WTC11 (cell line): ENCODE data around the gene AQP12A.

ENCODE experiments used
- CBFB ChIP-seq: sonication (generic); formaldehyde crosslinking; IDR thresholded peaks from 2 replicates; pipeline ENCODE4 v1.8.1; 2022; ENCODE audit warnings: mild to moderate bottlenecking, low read depth, missing genetic modification reagents
- CREM ChIP-seq: sonication (generic); formaldehyde crosslinking; IDR thresholded peaks from 2 replicates; pipeline ENCODE4 v1.8.1; 2022; ENCODE audit warnings: mild to moderate bottlenecking, missing genetic modification reagents, moderate library complexity
- NR2C2 ChIP-seq: sonication (generic); formaldehyde crosslinking; IDR thresholded peaks from 2 replicates; pipeline ENCODE4 v1.8.0; 2022; ENCODE audit warnings: mild to moderate bottlenecking, missing genetic modification reagents
- RELA ChIP-seq: sonication (generic); formaldehyde crosslinking; IDR thresholded peaks from 2 replicates; pipeline ENCODE4 v1.8.1; 2022; ENCODE audit warnings: missing genetic modification reagents, mild to moderate bottlenecking, borderline replicate concordance
- TF ChIP-seq, protein P1 (sequence below): sonication (generic); formaldehyde crosslinking; IDR thresholded peaks from 2 replicates; pipeline ENCODE4 v1.8.0; 2022; ENCODE audit warnings: missing genetic modification reagents
- TF ChIP-seq, protein P2 (sequence below): fragments of 200-600 bp; IDR thresholded peaks from 2 replicates; pipeline ENCODE4 v1.8.0; 2022; ENCODE audit warnings: antibody characterized with exemption
- TF ChIP-seq, protein P3 (sequence below): sonication (generic); formaldehyde crosslinking; IDR thresholded peaks from 2 replicates; pipeline ENCODE4 v1.8.0; 2023; ENCODE audit warnings: missing genetic modification reagents
- TF ChIP-seq, protein P4 (sequence below): sonication (generic); formaldehyde crosslinking; IDR thresholded peaks from 2 replicates; pipeline ENCODE4 v1.8.0; 2022; ENCODE audit warnings: mild to moderate bottlenecking, missing genetic modification reagents
- TF ChIP-seq, protein P5 (sequence below): sonication (generic); formaldehyde crosslinking; IDR thresholded peaks from 2 replicates; pipeline ENCODE4 v1.8.0; 2022; ENCODE audit warnings: mild to moderate bottlenecking, missing genetic modification reagents

DNA sequence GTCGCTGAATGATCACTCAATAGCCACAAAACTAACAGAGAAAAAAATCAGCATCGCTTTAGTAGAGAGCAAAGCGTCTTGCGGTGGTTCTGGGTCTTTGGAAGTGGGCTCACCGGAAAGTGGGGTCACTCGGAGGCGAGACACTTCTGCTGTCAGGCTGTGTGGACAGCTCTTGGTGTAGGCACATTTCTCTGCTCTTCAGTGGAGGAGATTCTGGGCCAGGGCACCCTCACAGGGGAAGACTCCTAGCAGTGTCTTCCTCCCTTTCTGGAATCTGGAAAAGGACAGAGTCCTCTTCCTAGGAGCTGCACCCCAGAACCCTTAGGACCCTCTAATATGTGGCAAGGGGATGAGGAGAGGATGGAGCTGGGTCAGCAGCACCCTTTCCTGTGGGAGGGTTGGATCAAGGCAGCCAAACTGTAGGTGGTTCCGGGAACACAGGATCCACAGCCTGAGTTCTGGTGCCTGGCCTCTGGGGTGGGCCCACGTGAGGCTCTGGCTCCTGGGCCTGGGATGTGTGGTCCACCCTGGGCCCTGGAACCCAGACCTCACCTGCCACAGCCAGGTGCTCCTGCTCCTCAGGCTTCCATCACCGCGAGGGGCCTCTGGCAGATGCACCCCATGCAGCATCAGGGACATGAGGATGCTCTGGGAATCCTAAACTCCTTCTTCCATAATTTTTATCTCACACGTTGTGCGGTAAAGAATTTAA, 41.3 kb upstream of the AQP12A start:
- TF ChIP-seq, protein P1, sequence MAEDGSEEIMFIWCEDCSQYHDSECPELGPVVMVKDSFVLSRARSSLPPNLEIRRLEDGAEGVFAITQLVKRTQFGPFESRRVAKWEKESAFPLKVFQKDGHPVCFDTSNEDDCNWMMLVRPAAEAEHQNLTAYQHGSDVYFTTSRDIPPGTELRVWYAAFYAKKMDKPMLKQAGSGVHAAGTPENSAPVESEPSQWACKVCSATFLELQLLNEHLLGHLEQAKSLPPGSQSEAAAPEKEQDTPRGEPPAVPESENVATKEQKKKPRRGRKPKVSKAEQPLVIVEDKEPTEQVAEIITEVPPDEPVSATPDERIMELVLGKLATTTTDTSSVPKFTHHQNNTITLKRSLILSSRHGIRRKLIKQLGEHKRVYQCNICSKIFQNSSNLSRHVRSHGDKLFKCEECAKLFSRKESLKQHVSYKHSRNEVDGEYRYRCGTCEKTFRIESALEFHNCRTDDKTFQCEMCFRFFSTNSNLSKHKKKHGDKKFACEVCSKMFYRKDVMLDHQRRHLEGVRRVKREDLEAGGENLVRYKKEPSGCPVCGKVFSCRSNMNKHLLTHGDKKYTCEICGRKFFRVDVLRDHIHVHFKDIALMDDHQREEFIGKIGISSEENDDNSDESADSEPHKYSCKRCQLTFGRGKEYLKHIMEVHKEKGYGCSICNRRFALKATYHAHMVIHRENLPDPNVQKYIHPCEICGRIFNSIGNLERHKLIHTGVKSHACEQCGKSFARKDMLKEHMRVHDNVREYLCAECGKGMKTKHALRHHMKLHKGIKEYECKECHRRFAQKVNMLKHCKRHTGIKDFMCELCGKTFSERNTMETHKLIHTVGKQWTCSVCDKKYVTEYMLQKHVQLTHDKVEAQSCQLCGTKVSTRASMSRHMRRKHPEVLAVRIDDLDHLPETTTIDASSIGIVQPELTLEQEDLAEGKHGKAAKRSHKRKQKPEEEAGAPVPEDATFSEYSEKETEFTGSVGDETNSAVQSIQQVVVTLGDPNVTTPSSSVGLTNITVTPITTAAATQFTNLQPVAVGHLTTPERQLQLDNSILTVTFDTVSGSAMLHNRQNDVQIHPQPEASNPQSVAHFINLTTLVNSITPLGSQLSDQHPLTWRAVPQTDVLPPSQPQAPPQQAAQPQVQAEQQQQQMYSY (CRISPR knock-in tag), result no peak
- TF ChIP-seq NR2C2 (no peak), CREM (no peak), CBFB (CRISPR knock-in tag) (no peak), RELA (no peak)
- TF ChIP-seq, protein P2, sequence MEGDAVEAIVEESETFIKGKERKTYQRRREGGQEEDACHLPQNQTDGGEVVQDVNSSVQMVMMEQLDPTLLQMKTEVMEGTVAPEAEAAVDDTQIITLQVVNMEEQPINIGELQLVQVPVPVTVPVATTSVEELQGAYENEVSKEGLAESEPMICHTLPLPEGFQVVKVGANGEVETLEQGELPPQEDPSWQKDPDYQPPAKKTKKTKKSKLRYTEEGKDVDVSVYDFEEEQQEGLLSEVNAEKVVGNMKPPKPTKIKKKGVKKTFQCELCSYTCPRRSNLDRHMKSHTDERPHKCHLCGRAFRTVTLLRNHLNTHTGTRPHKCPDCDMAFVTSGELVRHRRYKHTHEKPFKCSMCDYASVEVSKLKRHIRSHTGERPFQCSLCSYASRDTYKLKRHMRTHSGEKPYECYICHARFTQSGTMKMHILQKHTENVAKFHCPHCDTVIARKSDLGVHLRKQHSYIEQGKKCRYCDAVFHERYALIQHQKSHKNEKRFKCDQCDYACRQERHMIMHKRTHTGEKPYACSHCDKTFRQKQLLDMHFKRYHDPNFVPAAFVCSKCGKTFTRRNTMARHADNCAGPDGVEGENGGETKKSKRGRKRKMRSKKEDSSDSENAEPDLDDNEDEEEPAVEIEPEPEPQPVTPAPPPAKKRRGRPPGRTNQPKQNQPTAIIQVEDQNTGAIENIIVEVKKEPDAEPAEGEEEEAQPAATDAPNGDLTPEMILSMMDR, result no peak
- TF ChIP-seq, protein P3, sequence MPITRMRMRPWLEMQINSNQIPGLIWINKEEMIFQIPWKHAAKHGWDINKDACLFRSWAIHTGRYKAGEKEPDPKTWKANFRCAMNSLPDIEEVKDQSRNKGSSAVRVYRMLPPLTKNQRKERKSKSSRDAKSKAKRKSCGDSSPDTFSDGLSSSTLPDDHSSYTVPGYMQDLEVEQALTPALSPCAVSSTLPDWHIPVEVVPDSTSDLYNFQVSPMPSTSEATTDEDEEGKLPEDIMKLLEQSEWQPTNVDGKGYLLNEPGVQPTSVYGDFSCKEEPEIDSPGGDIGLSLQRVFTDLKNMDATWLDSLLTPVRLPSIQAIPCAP (CRISPR knock-in tag), result no peak
- TF ChIP-seq, protein P4, sequence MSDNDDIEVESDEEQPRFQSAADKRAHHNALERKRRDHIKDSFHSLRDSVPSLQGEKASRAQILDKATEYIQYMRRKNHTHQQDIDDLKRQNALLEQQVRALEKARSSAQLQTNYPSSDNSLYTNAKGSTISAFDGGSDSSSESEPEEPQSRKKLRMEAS (CRISPR knock-in tag), result no peak
- TF ChIP-seq, protein P5, sequence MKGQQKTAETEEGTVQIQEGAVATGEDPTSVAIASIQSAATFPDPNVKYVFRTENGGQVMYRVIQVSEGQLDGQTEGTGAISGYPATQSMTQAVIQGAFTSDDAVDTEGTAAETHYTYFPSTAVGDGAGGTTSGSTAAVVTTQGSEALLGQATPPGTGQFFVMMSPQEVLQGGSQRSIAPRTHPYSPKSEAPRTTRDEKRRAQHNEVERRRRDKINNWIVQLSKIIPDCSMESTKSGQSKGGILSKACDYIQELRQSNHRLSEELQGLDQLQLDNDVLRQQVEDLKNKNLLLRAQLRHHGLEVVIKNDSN (CRISPR knock-in tag), result no peak
